SK-N-SH (cell line): Measurements from ENCODE around the gene C11orf91. TPM values are rescaled to one million over a fixed set of nuclear protein-coding genes. Genes with fewer than 3 reads are reported as not detected.

Source experiments
- CTCF ChIA-PET: fragments of 300-600, 350-600 bp; formaldehyde crosslinking; extraction: SDS; loops from one replicate; lab custom pipeline; 2021; lab: Yijun Ruan, JAX
- POLR2A ChIA-PET: fragments of 350-600 bp; sonication (Branson Sonifier 250); formaldehyde crosslinking; extraction: SDS; loops from one replicate; lab custom pipeline; 2020; ENCODE audit warnings: antibody characterized with exemption, inconsistent platforms; lab: Yijun Ruan, JAX
- DNase-seq: peaks from one replicate; pipeline ENCODE4 v3.0.0; 2012
- H2AFZ ChIP-seq: fragments of 200-600 bp; sonication (generic); 2 replicates; pipeline ENCODE4 v1.8.1; 2016; ENCODE audit warnings: antibody characterized with exemption, mild to moderate bottlenecking, low read depth
- H3F3A ChIP-seq: fragments of 200-600 bp; sonication (generic); replicated peaks from 2 replicates; pipeline ENCODE3; 2016; ENCODE audit warnings: antibody characterized with exemption, mild to moderate bottlenecking; ENCODE audit not compliant: insufficient read depth
- H3K27ac ChIP-seq, 2 experiments: fragments of 200-500 bp in 1 of 2; fragments of 200-600 bp in 1 of 2; sonication (Bioruptor generic) in 1 of 2; sonication (generic), shearing (Covaris generic) in 1 of 2; 2 replicates each; pipeline versions ENCODE4 v1.5.1 to v1.6.1; 2014 to 2016; ENCODE audit warnings: low read depth in 2 of 2, inconsistent platforms in 1 of 2, low read length in 1 of 2, mild to moderate bottlenecking in 1 of 2, mixed read lengths in 1 of 2
- H3K27me3 ChIP-seq: fragments of 200-600 bp; sonication (generic), shearing (Covaris generic); 2 replicates; pipeline ENCODE4 v1.6.1; 2016; ENCODE audit warnings: mixed run types; ENCODE audit not compliant: insufficient read depth
- H3K36me3 ChIP-seq, 2 experiments: fragments of 200-500 bp in 1 of 2; fragments of 200-600 bp in 1 of 2; sonication (Bioruptor generic) in 1 of 2; sonication (generic) in 1 of 2; replicated peaks in 1 of 2; 2 replicates each; pipeline versions ENCODE3 to v1.5.1; 2014 to 2016; ENCODE audit warnings: low read length in 1 of 2, mild to moderate bottlenecking in 1 of 2; ENCODE audit not compliant: insufficient read depth in 2 of 2, control insufficient read depth in 1 of 2
- H3K4me1 ChIP-seq, 2 experiments: fragments of 200-500 bp in 1 of 2; fragments of 200-600 bp in 1 of 2; sonication (Bioruptor generic) in 1 of 2; sonication (generic), shearing (Covaris generic) in 1 of 2; 2 replicates each; pipeline versions ENCODE4 v1.5.1 to v1.6.1; 2014 to 2016; ENCODE audit warnings: low read depth in 1 of 2, low read length in 1 of 2, mixed run types in 1 of 2; ENCODE audit not compliant: insufficient read depth in 2 of 2, control insufficient read depth in 1 of 2
- H3K4me2 ChIP-seq: fragments of 200-600 bp; sonication (generic), shearing (Covaris generic); 2 replicates; pipeline ENCODE4 v1.6.1; 2017; ENCODE audit warnings: mixed run types
- H3K4me3 ChIP-seq, 2 experiments: fragments of 200-500 bp in 1 of 2; fragments of 200-600 bp in 1 of 2; sonication (Bioruptor generic) in 1 of 2; sonication (generic), shearing (Covaris generic) in 1 of 2; 2 replicates each; pipeline versions ENCODE4 v1.5.1 to v1.8.1; 2014 to 2016; ENCODE audit warnings: low read depth in 2 of 2, inconsistent platforms in 1 of 2, low read length in 1 of 2, mild to moderate bottlenecking in 1 of 2, mixed read lengths in 1 of 2, moderate library complexity in 1 of 2
- H3K79me2 ChIP-seq: fragments of 200-600 bp; sonication (generic); 2 replicates; pipeline ENCODE4 v1.8.1; 2017; ENCODE audit warnings: mild to moderate bottlenecking; ENCODE audit not compliant: insufficient read depth
- H3K9ac ChIP-seq: fragments of 200-600 bp; sonication (generic); 2 replicates; pipeline ENCODE4 v1.6.1; 2017; ENCODE audit warnings: mixed run types
- H3K9me2 ChIP-seq: fragments of 200-600 bp; sonication (generic); 2 replicates; pipeline ENCODE4 v1.6.1; 2017; ENCODE audit warnings: mixed run types
- H3K9me3 ChIP-seq: fragments of 200-600 bp; sonication (generic); 2 replicates; pipeline ENCODE4 v1.6.1; 2017; ENCODE audit warnings: mixed run types, mild to moderate bottlenecking, moderate library complexity
- H4K20me1 ChIP-seq: fragments of 200-600 bp; sonication (generic); 2 replicates; pipeline ENCODE4 v1.6.1; 2017; ENCODE audit warnings: mild to moderate bottlenecking, mixed run types; ENCODE audit not compliant: insufficient read depth
- CTCF ChIP-seq: fragments of 200-600 bp; sonication (generic); IDR thresholded peaks from 2 replicates; pipeline ENCODE4 v1.6.1; 2017; ENCODE audit warnings: antibody characterized with exemption, mild to moderate bottlenecking, moderate library complexity
- FOXM1 ChIP-seq: IDR thresholded peaks from 2 replicates; pipeline ENCODE4 v1.4.0; 2012; ENCODE audit warnings: low read depth, mild to moderate bottlenecking
- PBX3 ChIP-seq: IDR thresholded peaks from 2 replicates; pipeline ENCODE4; 2012
- RFX5 ChIP-seq: IDR thresholded peaks from 2 replicates; pipeline ENCODE4 v1.6.1; 2012; ENCODE audit warnings: mild to moderate bottlenecking, improper control_type of control experiment, low read length
- USF1 ChIP-seq: IDR thresholded peaks from 2 replicates; pipeline ENCODE4 v1.4.0; 2012; ENCODE audit warnings: low read depth, borderline replicate concordance
- WGBS: methylation state at CpG from one replicate; pipeline ENCODE4 v1.1.6; 2017; ENCODE audit warnings: low lambda C conversion rate; 5-methylcytosine and 5-hydroxymethylcytosine counted together
- polyA plus RNA-seq, 3 experiments: library from polyadenylated mRNA; depleted of rRNA; stranded (reverse); fragments of >200 nt; gene quantifications; 2 replicates each; pipeline ENCODE4 v1.2.3, GENCODE V29; 2012

The C11orf91 gene
- polyA plus RNA-seq, 1 of the 3 experiments (the other 2 are of a cell fraction), result 0.15 TPM

GRCh38 chr11:33735271-33736147 lies 34.9 kb upstream of the C11orf91 start:
- CTCF ChIA-PET, result interaction anchor here (0.9 to 2.5 kb wide), 5 partner anchors 22 to 370 kb away, joined by 3 to 7 read pairs (median 3); no protein-coding TSS in a partner anchor
- 3% methylated on average over 40 of the region's 53 CpGs for WGBS
- H3K4me1 ChIP-seq, result peaks cover 23 to 32% of the 10 kb centered on the region in 2 experiments; a peak in 3 of 4 replicates

More at GRCh38 chr11:33735271-33736147, 34.9 kb upstream of the C11orf91 start:
- no peak for TF ChIP-seq RFX5
- 0 out of 2 replicates have a peak, but pooled peaks have one; percentile 25 for TF ChIP-seq FOXM1
- TF ChIP-seq CTCF, result 0 out of 2 replicates have a peak, but pooled peaks have one; percentile 16
- no peak for TF ChIP-seq USF1
- 0 out of 2 replicates have a peak, but pooled peaks have one; percentile 27 for TF ChIP-seq PBX3
- Histone ChIP-seq H3K9me3 (no peaks in the 10 kb centered on the region), H3K36me3 (peaks cover 4 to 28% of the 10 kb centered on the region in 2 experiments), H3K4me2 (peak overlapping the region; percentile 92), H3K4me3 (peak overlapping the region; percentile 86 to 91), H3F3A (peaks cover 10% of the 10 kb centered on the region), H3K9ac (peak overlapping the region; percentile 95), H4K20me1 (peaks cover 48% of the 10 kb centered on the region), H3K79me2 (peaks cover 64% of the 10 kb centered on the region), H2AFZ (no peak overlapping the region; the same call in 1 of the 2 replicates), H3K27me3 (no peaks in the 10 kb centered on the region), H3K9me2 (no peaks in the 10 kb centered on the region), H3K27ac (peak overlapping the region; percentile 91 to 94)
- peak; percentile 66 for DNase-seq
- POLR2A ChIA-PET, result no interaction called here
